ENCODE measurements around the gene USH2A.

GRCh38 chr1:215878843-215879242 lies 544.4 kb downstream of the USH2A start:
- TF ChIP-seq, protein P1, sequence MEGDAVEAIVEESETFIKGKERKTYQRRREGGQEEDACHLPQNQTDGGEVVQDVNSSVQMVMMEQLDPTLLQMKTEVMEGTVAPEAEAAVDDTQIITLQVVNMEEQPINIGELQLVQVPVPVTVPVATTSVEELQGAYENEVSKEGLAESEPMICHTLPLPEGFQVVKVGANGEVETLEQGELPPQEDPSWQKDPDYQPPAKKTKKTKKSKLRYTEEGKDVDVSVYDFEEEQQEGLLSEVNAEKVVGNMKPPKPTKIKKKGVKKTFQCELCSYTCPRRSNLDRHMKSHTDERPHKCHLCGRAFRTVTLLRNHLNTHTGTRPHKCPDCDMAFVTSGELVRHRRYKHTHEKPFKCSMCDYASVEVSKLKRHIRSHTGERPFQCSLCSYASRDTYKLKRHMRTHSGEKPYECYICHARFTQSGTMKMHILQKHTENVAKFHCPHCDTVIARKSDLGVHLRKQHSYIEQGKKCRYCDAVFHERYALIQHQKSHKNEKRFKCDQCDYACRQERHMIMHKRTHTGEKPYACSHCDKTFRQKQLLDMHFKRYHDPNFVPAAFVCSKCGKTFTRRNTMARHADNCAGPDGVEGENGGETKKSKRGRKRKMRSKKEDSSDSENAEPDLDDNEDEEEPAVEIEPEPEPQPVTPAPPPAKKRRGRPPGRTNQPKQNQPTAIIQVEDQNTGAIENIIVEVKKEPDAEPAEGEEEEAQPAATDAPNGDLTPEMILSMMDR (IDR thresholded peaks at IDR 0.05): no peak
- TF ChIP-seq POLR2A (IDR thresholded peaks at IDR 0.05) (no peak), POLR2AphosphoS5 (IDR thresholded peaks at IDR 0.05) (no peak)

Measured in gastroesophageal sphincter (tissue), 3 donors.